Gastrocnemius medialis (tissue), 4 donors: Measurements from ENCODE around the gene SLC25A48. TPM values are rescaled to one million over a fixed set of nuclear protein-coding genes. Genes with fewer than 3 reads are reported as not detected.

Experiments
- ATAC-seq, 2 donors: fragments of 150-250 bp; one replicate each; pipeline ENCODE4 v1.9.1; 2016
- DNase-seq, 2 donors: peaks; one replicate each; pipeline ENCODE4 v3.0.0-alpha.2; 2019
- H3K27ac ChIP-seq, 4 donors: fragments of 200-600 bp; sonication (generic); 1 replicate in 1 of 4; 2 replicates in 3 of 4; pipeline ENCODE4 v1.5.1; 2016 to 2018; ENCODE audit warnings: mild to moderate bottlenecking in 2 of 4, moderate library complexity in 1 of 4
- H3K27me3 ChIP-seq, 3 donors: fragments of 200-600 bp; sonication (generic) in 2 of 3; 1 replicate in 1 of 3; 2 replicates in 2 of 3; pipeline versions ENCODE4 v1.5.1 to v1.6.0; 2016 to 2019; ENCODE audit warnings: mild to moderate bottlenecking in 1 of 3, moderate library complexity in 1 of 3
- H3K36me3 ChIP-seq, 2 donors: fragments of 200-600 bp; sonication (generic) in 1 of 2; one replicate each; pipeline ENCODE4 v1.5.1; 2017 to 2018
- H3K4me1 ChIP-seq, 2 donors: fragments of 200-600 bp; sonication (generic) in 1 of 2; one replicate each; pipeline ENCODE4 v1.5.1; 2016 to 2017; ENCODE audit warnings: mild to moderate bottlenecking in 2 of 2
- H3K4me3 ChIP-seq, 4 donors: fragments of 200-600 bp; sonication (generic) in 3 of 4; 1 replicate in 1 of 4; 2 replicates in 3 of 4; pipeline ENCODE4 v1.5.1; 2016 to 2019; ENCODE audit warnings: mild to moderate bottlenecking in 2 of 4
- H3K9me3 ChIP-seq, 3 donors: fragments of 200-600 bp; sonication (generic) in 2 of 3; 1 replicate in 1 of 3; 2 replicates in 2 of 3; pipeline ENCODE4 v1.5.1; 2016 to 2019
- CTCF ChIP-seq, 5 experiments: fragments of 450-650 bp in 3 of 5; fragments of 200-600 bp in 2 of 5; sonication (generic) in 2 of 5; IDR thresholded peaks in 4 of 5; conservative IDR thresholded peaks in 1 of 5; 1 replicate in 4 of 5; 2 replicates in 1 of 5; pipeline ENCODE4 v1.5.1; 2016 to 2019; ENCODE audit warnings: antibody characterized with exemption in 5 of 5, mild to moderate bottlenecking in 3 of 5, moderate library complexity in 3 of 5
- POLR2A ChIP-seq, 2 donors: fragments of 450-650 bp; IDR thresholded peaks; one replicate each; pipeline ENCODE4 v1.6.1; 2017; ENCODE audit warnings: antibody characterized with exemption in 2 of 2, mild to moderate bottlenecking in 2 of 2, moderate library complexity in 2 of 2
- in situ Hi-C, 4 donors: fragments of 200-750 bp; cut with MboI; loops; one replicate each; pipeline versions ENCODE4 v1.15.0 to v1.8.0; 2017; ENCODE audit warnings: low sequenced_read_pairs in 4 of 4
- intact Hi-C: fragments of 100-400 bp; cut with DNase I; formaldehyde crosslinking; loops from one replicate; pipeline ENCODE4 v1.15.1; 2023; ENCODE audit warnings: low total_unique reads
- total RNA-seq, 4 donors: library from RNA; depleted of rRNA; stranded (reverse); fragments of >200 nt; gene quantifications; one replicate each; pipeline versions ENCODE4 v1.1.0 to v1.2.3, GENCODE V29; 2016

The SLC25A48 gene
- total RNA-seq, 4 donors from 2014 or later: 0.56 to 5.2 (median 2.4) TPM

- intact Hi-C loops: loop anchor here (10.0 kb wide), 1 partner anchor 1609 kb away; no protein-coding TSS in a partner anchor
- ATAC-seq: no peak
Measured at GRCh38 chr5:135866016-135866415, 31.6 kb downstream of the SLC25A48 start.

GRCh38 chr5:135867599-135867998 is 33.1 kb downstream of the SLC25A48 start:
- Histone ChIP-seq H3K4me1 (no peaks in the 10 kb centered on the region), H3K36me3 (no peaks in the 10 kb centered on the region), H3K4me3 (no peak overlapping the region), H3K27me3 (no peaks in the 10 kb centered on the region), H3K9me3 (no peaks in the 10 kb centered on the region), H3K27ac (no peak overlapping the region)
- TF ChIP-seq CTCF (IDR thresholded peaks at IDR 0.05 in 4 of 5, conservative IDR thresholded peaks at IDR 0.05 in 1 of 5) (no peak), POLR2A (IDR thresholded peaks at IDR 0.05) (no peak)
- intact Hi-C loops (loop anchor here (10.0 kb wide), 1 partner anchor 1607 kb away; no protein-coding TSS in a partner anchor), in situ Hi-C loops (no loop called here)
- DNase-seq (no peak), ATAC-seq (no peak)

More at GRCh38 chr5:135866016-135866415, 31.6 kb downstream of the SLC25A48 start:
- H3K27me3 ChIP-seq: no peaks in the 10 kb centered on the region
- no peaks in the 10 kb centered on the region for H3K9me3 ChIP-seq
- no peaks in the 10 kb centered on the region for H3K4me1 ChIP-seq
- no peaks in the 10 kb centered on the region for H3K36me3 ChIP-seq
- no peak for TF ChIP-seq POLR2A (IDR thresholded peaks at IDR 0.05)
- no peak for TF ChIP-seq CTCF (IDR thresholded peaks at IDR 0.05 in 4 of 5, conservative IDR thresholded peaks at IDR 0.05 in 1 of 5)
- no peak overlapping the region for H3K27ac ChIP-seq
- no peak overlapping the region for H3K4me3 ChIP-seq
- no peak for DNase-seq
- in situ Hi-C loops: no loop called here

GRCh38 chr5:135868681-135869080 is 34.2 kb downstream of the SLC25A48 start:
- Histone ChIP-seq H3K4me3 (no peak overlapping the region), H3K27ac (no peak overlapping the region), H3K4me1 (no peaks in the 10 kb centered on the region), H3K9me3 (no peaks in the 10 kb centered on the region), H3K27me3 (no peaks in the 10 kb centered on the region), H3K36me3 (no peaks in the 10 kb centered on the region)
- in situ Hi-C loops (no loop called here), intact Hi-C loops (loop anchor here (10.0 kb wide), 1 partner anchor 1606 kb away; no protein-coding TSS in a partner anchor)
- DNase-seq: no peak
- TF ChIP-seq POLR2A (IDR thresholded peaks at IDR 0.05) (no peak), CTCF (IDR thresholded peaks at IDR 0.05 in 4 of 5, conservative IDR thresholded peaks at IDR 0.05 in 1 of 5) (no peak)
- no peak for ATAC-seq

GRCh38 chr5:135869276-135869675 is 34.8 kb downstream of the SLC25A48 start:
- no peaks in the 10 kb centered on the region for H3K36me3 ChIP-seq
- H3K27ac ChIP-seq: no peak overlapping the region
- no peak overlapping the region for H3K4me3 ChIP-seq
- DNase-seq (no peak), ATAC-seq (no peak)
- no peaks in the 10 kb centered on the region for H3K9me3 ChIP-seq
- TF ChIP-seq POLR2A (IDR thresholded peaks at IDR 0.05) (no peak), CTCF (IDR thresholded peaks at IDR 0.05 in 4 of 5, conservative IDR thresholded peaks at IDR 0.05 in 1 of 5) (no peak)
- H3K4me1 ChIP-seq: no peaks in the 10 kb centered on the region
- no peaks in the 10 kb centered on the region for H3K27me3 ChIP-seq
- intact Hi-C loops (loop anchor here (10.0 kb wide), 1 partner anchor 1606 kb away; no protein-coding TSS in a partner anchor), in situ Hi-C loops (no loop called here)

GRCh38 chr5:135869935-135870334 is 35.5 kb downstream of the SLC25A48 start:
- H3K4me1 ChIP-seq: no peaks in the 10 kb centered on the region
- no peak overlapping the region for H3K27ac ChIP-seq
- in situ Hi-C loops (no loop called here), intact Hi-C loops (loop anchor here (10.0 kb wide), 1 partner anchor 1605 kb away; no protein-coding TSS in a partner anchor)
- TF ChIP-seq POLR2A (IDR thresholded peaks at IDR 0.05): no peak
- TF ChIP-seq CTCF (IDR thresholded peaks at IDR 0.05 in 4 of 5, conservative IDR thresholded peaks at IDR 0.05 in 1 of 5): no peak
- no peak for ATAC-seq
- no peaks in the 10 kb centered on the region for H3K27me3 ChIP-seq
- no peak overlapping the region for H3K4me3 ChIP-seq
- no peak for DNase-seq
- no peaks in the 10 kb centered on the region for H3K36me3 ChIP-seq
- H3K9me3 ChIP-seq: no peaks in the 10 kb centered on the region
